ENCODE data around the gene ANKS1B.

DNA sequence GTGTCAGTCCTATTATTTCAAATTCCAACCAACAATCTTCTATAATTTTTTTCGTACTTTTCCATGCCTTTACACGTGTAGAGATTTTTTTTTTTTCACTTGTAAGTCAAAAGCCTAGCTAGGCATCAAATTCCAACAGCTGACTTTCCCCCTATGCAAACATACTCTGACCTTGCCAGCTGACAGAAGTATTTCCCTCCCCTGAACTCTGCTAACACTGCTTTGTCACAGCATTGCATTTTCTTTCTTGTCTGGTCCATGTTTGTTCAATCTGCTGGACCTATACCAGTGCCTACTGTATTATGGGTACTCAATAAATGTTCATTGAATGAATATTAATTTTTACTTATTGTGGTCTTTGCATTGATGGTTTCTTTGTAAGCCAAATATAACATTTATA, 772.5 kb downstream of the ANKS1B start:
- TF ChIP-seq ZFP30 (CRISPR knock-in tag; IDR thresholded peaks at IDR 0.05), result no peak
- no peak for TF ChIP-seq CSDC2 (CRISPR knock-in tag; IDR thresholded peaks at IDR 0.05)
- TF ChIP-seq ISL1 (CRISPR knock-in tag; IDR thresholded peaks at IDR 0.05), result no peak
- no peak for TF ChIP-seq ZFP3 (CRISPR knock-in tag; IDR thresholded peaks at IDR 0.05)
- TF ChIP-seq PPARA (CRISPR knock-in tag; IDR thresholded peaks at IDR 0.05; ENCODE audit: borderline replicate concordance), result no peak
- TF ChIP-seq, protein P1, sequence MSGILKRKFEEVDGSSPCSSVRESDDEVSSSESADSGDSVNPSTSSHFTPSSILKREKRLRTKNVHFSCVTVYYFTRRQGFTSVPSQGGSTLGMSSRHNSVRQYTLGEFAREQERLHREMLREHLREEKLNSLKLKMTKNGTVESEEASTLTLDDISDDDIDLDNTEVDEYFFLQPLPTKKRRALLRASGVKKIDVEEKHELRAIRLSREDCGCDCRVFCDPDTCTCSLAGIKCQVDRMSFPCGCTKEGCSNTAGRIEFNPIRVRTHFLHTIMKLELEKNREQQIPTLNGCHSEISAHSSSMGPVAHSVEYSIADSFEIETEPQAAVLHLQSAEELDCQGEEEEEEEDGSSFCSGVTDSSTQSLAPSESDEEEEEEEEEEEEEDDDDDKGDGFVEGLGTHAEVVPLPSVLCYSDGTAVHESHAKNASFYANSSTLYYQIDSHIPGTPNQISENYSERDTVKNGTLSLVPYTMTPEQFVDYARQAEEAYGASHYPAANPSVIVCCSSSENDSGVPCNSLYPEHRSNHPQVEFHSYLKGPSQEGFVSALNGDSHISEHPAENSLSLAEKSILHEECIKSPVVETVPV (CRISPR knock-in tag; IDR thresholded peaks at IDR 0.05), result no peak
- no peak for TF ChIP-seq ZNF8 (CRISPR knock-in tag; IDR thresholded peaks at IDR 0.05)
- TF ChIP-seq ESRRG (CRISPR knock-in tag; IDR thresholded peaks at IDR 0.05), result no peak
- TF ChIP-seq, protein P2, sequence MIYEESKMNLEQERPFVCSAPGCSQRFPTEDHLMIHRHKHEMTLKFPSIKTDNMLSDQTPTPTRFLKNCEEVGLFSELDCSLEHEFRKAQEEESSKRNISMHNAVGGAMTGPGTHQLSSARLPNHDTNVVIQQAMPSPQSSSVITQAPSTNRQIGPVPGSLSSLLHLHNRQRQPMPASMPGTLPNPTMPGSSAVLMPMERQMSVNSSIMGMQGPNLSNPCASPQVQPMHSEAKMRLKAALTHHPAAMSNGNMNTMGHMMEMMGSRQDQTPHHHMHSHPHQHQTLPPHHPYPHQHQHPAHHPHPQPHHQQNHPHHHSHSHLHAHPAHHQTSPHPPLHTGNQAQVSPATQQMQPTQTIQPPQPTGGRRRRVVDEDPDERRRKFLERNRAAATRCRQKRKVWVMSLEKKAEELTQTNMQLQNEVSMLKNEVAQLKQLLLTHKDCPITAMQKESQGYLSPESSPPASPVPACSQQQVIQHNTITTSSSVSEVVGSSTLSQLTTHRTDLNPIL (CRISPR knock-in tag; IDR thresholded peaks at IDR 0.05; ENCODE audit: low read depth), result no peak
